HT-29 (cell line): ENCODE data around the gene EHD4. TPM values are rescaled to one million over a fixed set of nuclear protein-coding genes. Genes with fewer than 3 reads are reported as not detected.

Source experiments
- DNase-seq: peaks from one replicate; pipeline ENCODE4 v3.0.0-alpha.2; 2015; ENCODE audit warnings: low spot score
- total RNA-seq: library from RNA; depleted of rRNA; stranded (reverse); fragments of >200 nt; shearing (Covaris generic); gene quantifications from 2 replicates; pipeline ENCODE4 v1.2.3, GENCODE V29; 2014

Gene EHD4
- total RNA-seq, 1 experiment from 2014 or later = 60.6 TPM

GRCh38 chr15:41980654-41981323, 8.4 kb upstream of the EHD4 start:
- no peak for DNase-seq

GRCh38 chr15:41979493-41980266, 7.3 kb upstream of the EHD4 start:
- peak; percentile 54 for DNase-seq

DNA sequence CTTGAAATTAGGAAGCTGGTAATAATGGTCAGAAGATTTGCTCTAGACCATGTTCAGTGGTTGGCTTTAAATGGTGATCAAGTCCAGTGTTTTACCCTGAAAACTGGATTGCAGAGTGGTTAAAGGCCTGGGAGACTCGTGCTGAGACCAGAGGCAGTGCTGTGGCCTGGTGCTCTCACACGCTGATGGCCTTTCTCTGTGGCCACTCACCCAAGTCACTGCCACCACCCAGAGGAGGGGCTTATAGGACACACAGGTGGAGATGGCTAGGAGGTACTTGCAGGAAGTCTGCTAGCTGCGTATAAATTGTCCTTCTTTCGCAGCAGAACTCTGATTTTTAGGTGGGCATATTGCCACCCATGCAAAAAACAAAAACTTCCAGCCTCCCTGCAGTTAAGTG, 6.2 kb upstream of the EHD4 start:
- DNase-seq = no peak

GRCh38 chr15:41977757-41978383, 5.5 kb upstream of the EHD4 start:
- DNase-seq = no peak

GRCh38 chr15:41975669-41976068, 3.3 kb upstream of the EHD4 start:
- no peak for DNase-seq

DNA sequence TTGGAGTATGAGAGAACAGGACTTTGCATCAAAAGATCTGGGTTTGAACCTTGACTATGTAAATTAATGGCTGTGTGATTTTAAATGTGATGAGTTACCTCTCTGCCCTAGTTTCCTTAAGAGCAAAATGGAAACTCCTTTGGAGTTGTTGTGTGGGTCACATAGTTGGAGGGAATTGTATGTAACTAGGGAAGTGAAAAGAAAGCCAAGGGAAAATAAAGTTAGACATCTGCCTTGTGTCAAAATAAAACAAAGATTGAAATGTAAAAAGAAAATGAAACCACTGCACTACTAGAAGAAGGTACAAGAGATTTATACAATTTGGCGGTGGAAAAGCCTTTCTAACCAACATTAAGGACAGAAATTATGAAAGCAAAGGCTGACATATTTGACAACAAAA, 1.7 kb upstream of the EHD4 start:
- DNase-seq = no peak

- no peak for DNase-seq
These were observed 483 bp downstream of the EHD4 start for GRCh38 chr15:41971895-41972252.

GRCh38 chr15:41971089-41971894, 1.1 kb downstream of the EHD4 start:
- DNase-seq = peak; percentile 75

- DNase-seq = no peak
These were observed 1.9 kb downstream of the EHD4 start for GRCh38 chr15:41970456-41970855.

GRCh38 chr15:41969851-41970431, 2.4 kb downstream of the EHD4 start:
- DNase-seq = peak; percentile 37

DNA sequence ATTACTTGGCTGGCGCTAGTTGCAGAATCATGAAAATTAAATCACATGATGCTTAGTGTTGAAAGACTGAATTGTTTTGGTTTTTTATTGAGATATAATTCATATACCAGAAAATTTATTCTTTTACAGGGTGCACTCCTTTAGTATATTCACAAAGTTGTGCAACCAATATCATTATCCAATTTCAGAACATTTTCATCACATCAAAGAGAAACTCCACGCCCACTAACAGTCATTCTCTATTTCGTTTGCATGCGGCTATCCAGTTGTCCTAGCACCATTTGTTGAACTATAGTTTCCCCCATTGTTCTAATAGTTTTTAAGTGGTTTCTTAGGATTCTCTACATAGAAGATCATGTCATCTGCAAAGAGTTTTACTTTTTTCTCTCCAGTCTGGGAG, 3.7 kb downstream of the EHD4 start:
- no peak for DNase-seq

DNA sequence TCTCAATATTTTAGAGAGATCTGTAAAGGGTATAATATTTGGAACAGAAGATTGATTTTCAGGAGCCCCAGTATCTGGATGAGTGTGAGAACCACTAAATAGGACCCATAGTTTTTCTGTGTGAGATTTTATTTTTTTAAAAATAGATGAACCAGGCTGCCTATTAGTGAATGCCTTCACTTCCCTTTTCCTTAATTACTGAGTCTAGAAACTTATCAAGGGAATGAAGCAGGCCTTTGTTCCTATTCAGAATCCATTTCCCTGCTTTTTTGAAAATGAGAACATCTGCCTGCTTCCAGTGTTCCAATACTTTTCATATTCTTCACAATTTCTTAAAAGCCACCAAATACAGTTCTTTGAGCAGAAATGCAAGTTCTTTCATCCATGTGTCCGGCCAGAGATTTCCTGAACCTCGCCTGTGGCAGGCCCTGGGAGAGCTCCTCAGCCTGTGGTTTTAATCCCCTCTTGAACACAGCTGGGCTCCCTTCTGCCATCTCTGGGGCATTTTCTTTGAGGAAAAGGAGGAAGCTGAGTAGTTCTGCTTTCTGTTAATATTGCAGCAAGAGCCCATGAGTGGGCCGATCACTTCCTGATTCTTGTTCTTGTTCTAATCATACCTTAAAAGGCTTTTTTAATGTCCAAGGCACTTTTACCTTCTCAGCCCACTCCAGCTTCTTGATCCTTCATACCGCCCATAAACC, 4.7 kb downstream of the EHD4 start:
- no peak for DNase-seq

- no peak for DNase-seq
These were observed 5.4 kb downstream of the EHD4 start for GRCh38 chr15:41966920-41967465.

GRCh38 chr15:41966414-41966812, 5.9 kb downstream of the EHD4 start:
- no peak for DNase-seq

DNA sequence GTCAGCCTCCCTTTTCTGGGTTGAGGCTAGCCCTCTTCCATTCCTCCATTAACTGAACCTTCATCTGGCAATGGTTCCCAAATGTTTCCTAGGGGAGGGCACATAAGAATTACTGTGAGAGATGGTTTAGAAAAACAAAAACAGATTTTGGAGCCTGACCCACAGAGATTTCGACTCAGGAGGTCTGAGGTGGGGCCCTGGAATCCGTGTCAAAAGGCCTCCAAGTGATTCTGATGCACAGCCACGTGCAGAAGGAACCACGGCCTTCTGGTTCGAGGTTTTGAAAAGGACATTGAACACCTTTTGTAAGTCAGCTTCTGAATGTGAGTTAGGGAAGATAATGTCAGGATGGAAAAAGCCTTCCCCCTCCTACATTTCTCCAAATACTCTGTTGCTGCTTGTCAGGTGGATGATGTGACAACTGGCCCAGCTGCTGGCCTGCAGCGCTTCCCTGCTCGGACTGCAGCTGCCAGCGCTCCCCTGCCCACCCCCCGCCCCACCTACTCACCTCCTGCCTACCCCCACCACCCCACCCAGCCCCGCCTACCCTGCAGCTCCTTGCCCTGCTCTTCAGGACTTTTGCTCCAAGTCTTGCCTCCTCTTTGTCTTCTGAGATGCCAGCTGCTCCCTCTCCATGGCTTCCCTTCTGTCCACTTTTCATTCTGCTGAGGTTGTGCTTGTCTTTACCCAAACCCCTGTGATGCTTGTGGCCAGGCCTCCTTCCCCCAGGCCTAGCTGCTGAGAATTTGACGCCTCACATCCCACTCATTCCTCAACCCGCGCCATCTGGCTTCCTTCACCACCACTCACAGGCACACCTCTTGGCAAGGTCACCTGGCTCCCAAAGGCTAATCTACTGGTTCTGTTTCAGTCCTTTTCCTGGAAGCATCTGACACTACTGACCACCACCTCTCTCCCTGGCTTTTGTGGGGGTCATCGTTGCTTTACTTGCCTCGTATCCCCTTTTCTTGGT, 6.6 kb downstream of the EHD4 start:
- no peak for DNase-seq

- peak; percentile 34 for DNase-seq
These were observed 10.7 kb downstream of the EHD4 start for GRCh38 chr15:41961595-41962202.

DNA sequence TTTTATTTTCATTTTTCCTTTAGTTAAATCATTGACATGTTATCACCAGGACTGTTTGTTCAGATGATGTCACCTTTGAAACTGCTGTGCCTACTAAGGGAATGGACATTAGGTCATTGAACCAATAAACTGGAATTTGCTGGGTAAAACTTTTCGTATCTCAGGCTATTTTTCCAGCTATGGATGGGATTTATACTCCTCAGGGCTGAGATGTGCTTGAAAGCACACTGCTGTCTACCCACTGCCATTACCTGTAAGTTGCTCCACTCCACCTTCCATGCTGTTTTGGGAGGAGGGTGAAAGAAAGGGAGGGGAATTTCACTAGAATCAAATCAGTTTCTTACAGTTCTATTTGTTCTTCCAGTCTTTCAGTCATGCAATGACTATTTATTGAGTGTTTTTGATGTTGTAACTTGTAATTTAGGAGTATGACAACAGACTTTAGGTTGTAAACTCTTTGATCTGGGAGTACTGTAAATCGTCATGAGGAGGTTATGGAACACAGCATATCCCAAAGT, 11.3 kb downstream of the EHD4 start:
- peak; percentile 49 for DNase-seq

- DNase-seq = no peak
These were observed 14.3 kb downstream of the EHD4 start for GRCh38 chr15:41958002-41958420.
